Natural killer cell treated with Interleukin-12 subunit alpha and Interleukin-12 subunit beta and Interleukin-15 and Interleukin-18, amount 100 ng/mL, for 72 hours (primary cell): ENCODE results near the gene DIO3. TPM values are rescaled to one million over a fixed set of nuclear protein-coding genes. Genes with fewer than 3 reads are reported as not detected.

Experiments used
- ATAC-seq, 2 donors: fragments of 150-1000 bp; cut with Tn5 transposase in 1 of 2; sonication (Bioruptor Pico), chemical (Tn5 transposase) in 1 of 2; 2 replicates each; pipeline ENCODE4 v1.10.0; 2021
- DNase-seq: peaks from one replicate; pipeline ENCODE4 v3.0.0; 2022; ENCODE audit warnings: low spot score
- H3K27ac Mint-ChIP-seq, 2 donors: 1 replicate in 1 of 2; 2 replicates in 1 of 2; pipeline ENCODE4 v1.8.0; 2022; ENCODE audit warnings: mixed read lengths in 2 of 2, mild to moderate bottlenecking in 1 of 2, moderate library complexity in 1 of 2
- H3K27me3 Mint-ChIP-seq, 2 donors: 1 replicate in 1 of 2; 2 replicates in 1 of 2; pipeline ENCODE4 v1.8.0; 2022; ENCODE audit warnings: mixed read lengths in 2 of 2
- H3K36me3 Mint-ChIP-seq: one replicate; pipeline ENCODE4 v1.8.0; 2022; ENCODE audit warnings: mixed read lengths
- H3K4me1 Mint-ChIP-seq, 2 donors: 1 replicate in 1 of 2; 2 replicates in 1 of 2; pipeline ENCODE4 v1.8.0; 2022; ENCODE audit warnings: low read depth in 2 of 2, mixed read lengths in 2 of 2, mild to moderate bottlenecking in 1 of 2
- H3K4me3 Mint-ChIP-seq: one replicate; pipeline ENCODE4 v1.8.0; 2022; ENCODE audit warnings: mixed read lengths
- H3K9me3 Mint-ChIP-seq: 2 replicates; pipeline ENCODE4 v1.8.0; 2022; ENCODE audit warnings: mixed read lengths
- total RNA-seq, 2 donors: library from RNA; stranded (reverse); gene quantifications; one replicate each; pipeline ENCODE4 v1.2.3, GENCODE V29; 2022

The DIO3 gene
- total RNA-seq, 2 donors from 2014 or later, result not detected

GRCh38 chr14:101585211-101585610 lies 23.9 kb downstream of the DIO3 start:
- no peaks in the 10 kb centered on the region for H3K4me1 Mint-ChIP-seq
- H3K9me3 Mint-ChIP-seq, result no peaks in the 10 kb centered on the region
- peaks cover 0 to 8% of the 10 kb centered on the region in 2 donors for H3K27me3 Mint-ChIP-seq
- DNase-seq, result no peak
- H3K4me3 Mint-ChIP-seq, result no peak overlapping the region
- H3K36me3 Mint-ChIP-seq, result no peaks in the 10 kb centered on the region
- ATAC-seq, result no peak
- no peak overlapping the region for H3K27ac Mint-ChIP-seq

- H3K4me1 Mint-ChIP-seq, result no peaks in the 10 kb centered on the region
- no peaks in the 10 kb centered on the region for H3K27me3 Mint-ChIP-seq
- DNase-seq (no peak), ATAC-seq (peak in 1 of 2 donors; percentile 26)
- H3K27ac Mint-ChIP-seq, result no peak overlapping the region
- H3K4me3 Mint-ChIP-seq, result no peak overlapping the region
- H3K36me3 Mint-ChIP-seq, result no peaks in the 10 kb centered on the region
- H3K9me3 Mint-ChIP-seq, result no peaks in the 10 kb centered on the region
Measured at GRCh38 chr14:101586531-101587430, 25.5 kb downstream of the DIO3 start.

DNA sequence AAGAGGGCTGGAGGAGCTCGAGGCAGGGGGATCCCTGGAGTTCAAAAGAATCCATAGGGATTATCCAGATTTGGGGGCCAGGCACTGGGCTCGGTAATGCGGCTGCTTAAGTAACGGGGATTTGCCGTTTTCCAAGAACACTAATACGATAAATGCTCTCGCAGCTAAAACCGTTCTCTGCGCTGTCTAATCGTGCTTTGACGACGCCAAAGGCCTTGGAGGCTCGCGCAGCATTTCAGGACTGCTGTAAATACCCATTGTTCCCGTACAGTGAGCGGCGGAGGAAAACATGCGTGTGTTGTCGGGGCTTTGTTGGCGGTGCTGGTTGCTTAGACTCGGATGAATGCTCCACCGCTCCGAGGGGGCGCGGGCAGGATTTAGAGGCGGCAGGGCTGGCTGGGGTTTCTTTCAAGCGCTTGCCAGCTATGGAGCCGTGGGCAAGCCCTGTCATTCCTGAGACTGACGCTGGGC lies 26.2 kb downstream of the DIO3 start:
- no peaks in the 10 kb centered on the region for H3K9me3 Mint-ChIP-seq
- ATAC-seq (no peak), DNase-seq (no peak)
- no peak overlapping the region for H3K4me3 Mint-ChIP-seq
- H3K27me3 Mint-ChIP-seq, result no peaks in the 10 kb centered on the region
- H3K36me3 Mint-ChIP-seq, result no peaks in the 10 kb centered on the region
- no peak overlapping the region for H3K27ac Mint-ChIP-seq
- no peaks in the 10 kb centered on the region for H3K4me1 Mint-ChIP-seq

DNA sequence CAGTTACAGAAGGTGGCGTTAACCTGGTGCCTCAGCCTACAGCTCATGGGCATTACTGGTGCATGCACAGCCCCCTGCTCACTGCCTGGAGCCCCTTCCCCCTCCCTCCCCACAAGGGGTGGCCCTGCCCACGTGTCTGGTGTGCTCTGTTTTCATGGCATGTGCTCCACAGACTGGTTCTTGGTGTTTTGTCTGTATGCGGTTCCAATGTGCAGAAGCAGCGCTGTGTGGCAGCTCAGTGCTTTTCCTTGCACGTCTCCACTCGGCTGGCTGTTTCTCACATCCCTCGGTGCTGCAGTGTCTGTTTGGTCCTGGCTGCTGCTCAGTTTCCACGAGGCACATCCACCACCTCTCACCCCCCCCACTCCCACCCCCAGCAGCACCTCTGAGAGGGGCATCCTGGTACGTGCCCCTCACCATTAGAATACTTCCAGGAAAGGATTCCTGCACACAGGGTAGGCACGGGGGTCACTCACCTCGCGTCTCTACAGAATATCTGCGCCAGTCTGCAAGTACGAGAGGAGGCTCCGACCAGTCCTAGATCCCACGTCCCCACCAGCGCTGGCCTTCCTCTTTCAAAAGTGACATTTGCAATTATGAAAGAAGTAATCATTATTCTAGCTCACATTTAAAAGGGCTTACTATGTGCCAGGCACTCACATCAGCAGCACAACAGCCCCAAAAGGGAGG lies 27.1 kb downstream of the DIO3 start:
- Mint-ChIP-seq H3K27me3 (no peaks in the 10 kb centered on the region), H3K4me3 (no peak overlapping the region), H3K36me3 (no peaks in the 10 kb centered on the region), H3K4me1 (peaks cover 0 to 2% of the 10 kb centered on the region in 2 donors), H3K9me3 (no peaks in the 10 kb centered on the region), H3K27ac (no peak overlapping the region)
- no peak for ATAC-seq
- no peak for DNase-seq

DNA sequence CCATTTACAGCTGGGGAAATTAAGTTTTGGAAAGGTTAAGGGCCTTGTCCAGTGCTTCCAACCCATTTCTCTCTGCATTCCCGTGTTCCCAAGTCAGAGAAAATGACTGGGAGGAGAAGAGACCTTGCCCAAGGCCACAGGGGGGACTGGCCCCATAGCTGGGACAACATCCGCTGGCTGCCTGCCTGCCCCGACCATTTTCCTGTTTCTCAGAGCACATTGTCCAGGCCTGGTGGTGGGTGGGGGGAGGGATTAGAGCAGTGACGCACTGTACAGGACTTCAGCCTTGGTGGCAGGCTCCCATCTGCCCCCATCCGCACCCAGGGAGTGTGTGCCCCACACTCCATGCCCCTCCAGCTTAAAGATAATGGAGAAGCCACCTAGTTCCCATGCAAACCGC lies 27.7 kb downstream of the DIO3 start:
- no peak overlapping the region for H3K27ac Mint-ChIP-seq
- no peak overlapping the region for H3K4me3 Mint-ChIP-seq
- H3K4me1 Mint-ChIP-seq, result peaks cover under 1 to 6% of the 10 kb centered on the region in 2 donors
- no peak for DNase-seq
- no peaks in the 10 kb centered on the region for H3K36me3 Mint-ChIP-seq
- H3K27me3 Mint-ChIP-seq, result no peaks in the 10 kb centered on the region
- H3K9me3 Mint-ChIP-seq, result no peaks in the 10 kb centered on the region
- ATAC-seq, result no peak

DNA sequence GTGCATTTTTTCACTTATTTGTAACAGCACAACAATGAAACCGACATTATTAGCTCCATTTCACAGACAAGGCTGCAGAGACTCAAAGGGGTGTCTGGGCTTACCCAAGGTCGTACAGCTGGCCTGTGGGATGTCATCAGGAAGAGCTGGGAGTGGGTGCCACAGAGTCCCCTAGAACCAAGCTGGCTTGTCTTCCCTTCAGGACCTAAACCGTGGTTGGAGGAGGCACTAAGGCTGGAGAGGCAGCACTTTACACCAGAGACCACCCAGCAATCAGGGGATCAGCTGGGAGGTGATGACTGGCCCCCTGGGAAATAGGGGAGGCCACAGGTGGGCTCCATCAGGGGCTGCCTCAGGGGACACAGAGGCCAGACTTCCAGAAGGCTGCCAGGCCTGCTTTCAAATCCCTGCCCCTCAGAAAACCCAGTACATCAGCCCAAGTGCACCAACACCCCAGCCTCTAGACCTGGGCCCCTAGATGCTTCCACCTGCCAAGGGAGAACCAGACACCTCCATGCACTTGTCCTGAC lies 28.3 kb downstream of the DIO3 start:
- ATAC-seq (no peak), DNase-seq (no peak)
- H3K9me3 Mint-ChIP-seq, result no peaks in the 10 kb centered on the region
- no peaks in the 10 kb centered on the region for H3K36me3 Mint-ChIP-seq
- no peaks in the 10 kb centered on the region for H3K27me3 Mint-ChIP-seq
- H3K4me3 Mint-ChIP-seq, result no peak overlapping the region
- H3K4me1 Mint-ChIP-seq, result peaks cover 6 to 10% of the 10 kb centered on the region in 2 donors
- H3K27ac Mint-ChIP-seq, result no peak overlapping the region

DNA sequence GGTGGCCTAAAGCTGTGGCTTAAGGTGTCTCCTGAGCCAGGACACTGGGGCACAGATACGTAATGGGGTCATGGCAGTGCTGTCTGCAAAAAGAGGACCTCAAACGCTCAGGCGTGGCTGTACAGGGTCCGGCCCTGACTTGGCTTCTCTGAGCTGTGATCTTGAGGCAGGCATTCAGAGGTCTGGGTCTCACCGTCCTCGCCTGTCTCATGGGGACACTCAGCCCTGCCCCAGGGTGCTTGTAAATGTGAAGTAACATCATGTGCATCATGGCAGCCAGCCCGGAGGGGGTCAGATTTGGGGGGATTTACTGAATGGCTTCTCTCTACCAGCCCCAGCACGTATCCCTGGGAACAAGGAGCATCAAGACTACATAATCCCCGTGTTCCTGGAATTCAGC lies 28.8 kb downstream of the DIO3 start:
- no peaks in the 10 kb centered on the region for H3K36me3 Mint-ChIP-seq
- DNase-seq, result no peak
- H3K27ac Mint-ChIP-seq, result no peak overlapping the region
- H3K27me3 Mint-ChIP-seq, result no peaks in the 10 kb centered on the region
- no peak overlapping the region for H3K4me3 Mint-ChIP-seq
- H3K4me1 Mint-ChIP-seq, result peaks cover 10% of the 10 kb centered on the region in 2 donors
- no peak for ATAC-seq
- no peaks in the 10 kb centered on the region for H3K9me3 Mint-ChIP-seq

DNA sequence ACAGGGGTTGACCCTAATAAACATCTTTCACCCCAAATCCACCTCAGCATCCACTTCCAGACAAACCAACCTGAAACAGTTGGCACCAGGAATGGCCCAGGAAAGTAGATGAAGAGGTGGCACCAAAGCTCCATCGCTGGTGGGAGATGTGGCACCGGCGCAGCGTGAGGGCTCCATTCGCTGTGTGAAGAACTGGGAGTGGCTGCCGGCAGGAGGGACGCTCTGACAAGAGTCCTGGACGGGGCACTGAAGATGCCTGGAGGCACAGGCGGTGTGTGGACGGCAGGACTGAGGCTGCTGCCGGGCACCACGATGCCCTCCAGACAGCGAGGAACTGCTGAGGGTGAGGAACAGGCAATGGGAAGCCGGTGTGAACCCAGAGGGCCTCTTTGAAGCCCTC lies 29.3 kb downstream of the DIO3 start:
- ATAC-seq, result no peak
- H3K27ac Mint-ChIP-seq, result no peak overlapping the region
- H3K36me3 Mint-ChIP-seq, result no peaks in the 10 kb centered on the region

DNA sequence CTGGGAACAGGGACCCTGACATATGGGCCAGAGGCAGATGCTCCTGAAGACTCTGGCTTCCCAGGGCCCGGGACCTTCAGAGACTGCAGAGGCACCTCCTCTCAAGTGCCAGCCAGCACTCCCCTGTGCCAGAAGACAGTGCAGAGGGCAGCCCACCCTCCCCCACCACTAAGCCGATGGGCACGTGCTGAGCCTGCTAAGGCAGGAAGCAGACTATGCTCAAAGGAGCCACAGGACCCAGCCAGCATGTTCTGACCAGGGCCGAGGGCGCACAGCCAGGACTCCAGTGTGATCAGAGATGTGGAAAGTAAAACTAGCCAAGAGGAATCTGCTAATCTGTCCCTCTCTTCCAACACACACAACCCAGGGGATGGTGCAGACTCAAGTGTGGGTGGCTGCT lies 29.8 kb downstream of the DIO3 start:
- Mint-ChIP-seq H3K4me1 (peaks cover 17 to 18% of the 10 kb centered on the region in 2 donors), H3K9me3 (no peaks in the 10 kb centered on the region), H3K27ac (no peak overlapping the region), H3K36me3 (no peaks in the 10 kb centered on the region), H3K27me3 (no peaks in the 10 kb centered on the region), H3K4me3 (no peak overlapping the region)
- ATAC-seq, result no peak
- DNase-seq, result no peak

More for the DNA sequence above, 29.3 kb downstream of the DIO3 start:
- H3K9me3 Mint-ChIP-seq, result no peaks in the 10 kb centered on the region
- H3K4me3 Mint-ChIP-seq, result no peak overlapping the region
- DNase-seq, result no peak
- H3K4me1 Mint-ChIP-seq, result peaks cover 12 to 13% of the 10 kb centered on the region in 2 donors
- H3K27me3 Mint-ChIP-seq, result no peaks in the 10 kb centered on the region

GRCh38 chr14:101591582-101591981 lies 30.3 kb downstream of the DIO3 start:
- Mint-ChIP-seq H3K27ac (no peak overlapping the region), H3K4me3 (no peak overlapping the region), H3K27me3 (no peaks in the 10 kb centered on the region), H3K9me3 (no peaks in the 10 kb centered on the region), H3K4me1 (peaks cover 22% of the 10 kb centered on the region in 2 donors), H3K36me3 (no peaks in the 10 kb centered on the region)
- ATAC-seq (no peak), DNase-seq (no peak)

DNA sequence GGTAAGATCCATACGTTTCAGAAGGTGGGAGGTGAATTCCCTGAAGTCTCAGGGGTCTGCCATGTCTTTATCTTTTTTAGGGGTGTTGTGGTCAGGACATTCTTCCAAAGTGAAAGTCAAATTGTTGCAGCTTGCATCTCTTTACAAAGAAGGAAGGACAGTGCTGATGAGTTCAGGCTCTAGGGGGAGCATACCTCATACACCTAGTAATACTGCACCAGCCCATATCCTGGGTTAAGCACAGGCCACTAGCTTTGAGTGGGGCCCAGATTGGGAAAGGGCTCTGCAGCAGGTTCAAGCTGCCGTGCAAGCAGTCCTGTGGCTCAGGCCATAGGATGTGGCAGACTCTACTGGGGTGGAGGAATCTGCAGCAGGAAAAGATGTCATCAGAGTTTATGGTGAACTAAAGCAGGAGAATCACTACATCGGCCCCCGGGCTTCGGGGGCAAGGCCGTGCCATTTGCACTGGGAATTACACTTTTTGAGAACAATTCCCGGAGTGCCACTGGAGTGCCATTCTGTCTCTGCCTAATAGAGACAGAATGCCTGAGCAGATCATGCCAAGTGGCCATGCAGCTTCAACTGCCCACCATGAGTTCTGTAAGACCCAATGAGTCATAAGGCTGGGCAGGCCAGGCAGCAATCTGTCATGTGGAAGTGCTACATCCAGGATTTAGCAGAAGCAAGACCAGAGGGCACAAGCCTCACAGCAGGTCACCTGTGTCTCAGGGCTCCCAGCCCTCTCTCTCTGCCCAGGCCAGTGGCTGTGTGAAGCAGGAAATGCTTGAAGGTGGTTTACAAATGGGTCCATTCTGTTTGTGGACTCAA lies 32.3 kb downstream of the DIO3 start:
- no peak for DNase-seq
- no peaks in the 10 kb centered on the region for H3K36me3 Mint-ChIP-seq
- no peak overlapping the region for H3K4me3 Mint-ChIP-seq
- H3K27me3 Mint-ChIP-seq, result no peaks in the 10 kb centered on the region
- ATAC-seq, result no peak
- H3K9me3 Mint-ChIP-seq, result no peaks in the 10 kb centered on the region
- H3K27ac Mint-ChIP-seq, result peak overlapping the region; percentile 45 to 96
- H3K4me1 Mint-ChIP-seq, result peaks cover 34 to 35% of the 10 kb centered on the region in 2 donors

DNA sequence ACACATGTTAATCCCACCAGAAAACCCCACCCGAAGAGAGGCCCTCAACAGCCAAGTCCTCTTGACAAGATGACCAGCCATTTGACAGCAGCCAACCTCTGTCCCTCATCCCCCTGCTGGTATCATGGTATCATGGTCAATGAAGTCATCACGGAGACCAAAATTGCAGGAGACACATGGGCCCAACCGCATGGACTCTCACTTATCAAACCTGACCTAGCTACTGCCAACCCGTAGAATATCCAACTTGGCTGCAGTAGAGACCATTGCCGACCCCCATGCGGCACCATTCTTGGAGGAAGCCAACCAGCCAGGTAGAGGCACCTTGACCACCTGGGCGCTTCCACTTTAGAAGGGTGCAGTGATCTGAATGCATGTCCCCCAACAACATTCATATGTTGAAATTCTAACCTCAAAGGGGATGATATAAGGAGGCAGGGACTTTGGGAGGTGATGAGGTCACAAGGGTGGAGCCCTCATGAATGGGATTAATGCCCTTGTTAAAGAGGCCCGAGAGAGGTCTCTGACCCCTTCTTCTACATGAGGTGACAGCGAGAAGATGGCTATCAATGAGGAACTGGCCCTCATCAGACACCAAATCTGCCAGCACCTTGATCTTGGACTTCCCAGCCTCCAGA lies 33.3 kb downstream of the DIO3 start:
- DNase-seq (no peak), ATAC-seq (no peak)
- H3K9me3 Mint-ChIP-seq, result no peaks in the 10 kb centered on the region
- peak overlapping the region; percentile 88 to 96 for H3K27ac Mint-ChIP-seq
- no peaks in the 10 kb centered on the region for H3K36me3 Mint-ChIP-seq
- H3K4me1 Mint-ChIP-seq, result peaks cover 35 to 39% of the 10 kb centered on the region in 2 donors
- no peak overlapping the region for H3K4me3 Mint-ChIP-seq
- no peaks in the 10 kb centered on the region for H3K27me3 Mint-ChIP-seq

- DNase-seq (no peak), ATAC-seq (no peak)
- peaks cover 35 to 41% of the 10 kb centered on the region in 2 donors for H3K4me1 Mint-ChIP-seq
- H3K27me3 Mint-ChIP-seq, result no peaks in the 10 kb centered on the region
- peak overlapping the region; percentile 74 for H3K4me3 Mint-ChIP-seq
- H3K9me3 Mint-ChIP-seq, result no peaks in the 10 kb centered on the region
- H3K36me3 Mint-ChIP-seq, result no peaks in the 10 kb centered on the region
- H3K27ac Mint-ChIP-seq, result peak overlapping the region; percentile 88 to 96
Measured at GRCh38 chr14:101595349-101595748, 34.1 kb downstream of the DIO3 start.
